Activated naive CD4-positive, alpha-beta T cell treated with anti-CD3 and anti-CD28 coated beads for 36 hours (primary cell): ENCODE data around the gene APOBR. TPM values are rescaled to one million over a fixed set of nuclear protein-coding genes. Genes with fewer than 3 reads are reported as not detected.

ENCODE experiments used
- total RNA-seq, 2 experiments: library from RNA; stranded (reverse); gene quantifications; one replicate each; pipeline ENCODE4 v1.2.3, GENCODE V29; 2021

APOBR gene
- total RNA-seq, 2 experiments from 2014 or later, result 0.72 to 0.77 TPM

Other genes starting within 250 kb of the APOBR start
- gene SBK1, start 202.1 kb upstream of the APOBR start, total RNA-seq, result 1 to 10 TPM; 2.8 to 3.4 TPM
- gene NPIPB6, start 131.1 kb upstream of the APOBR start, total RNA-seq, result 1 to 10 TPM; 2.0 TPM
- gene EIF3CL, start 90.8 kb upstream of the APOBR start, total RNA-seq, result 10 to 100 TPM; 88.3 to 96.9 TPM
- not detected for gene NPIPB7, start 22.3 kb upstream of the APOBR start, total RNA-seq
- gene CLN3, start 2.6 kb upstream of the APOBR start, total RNA-seq, result 10 to 100 TPM in 1 of 2 experiments, 1 to 10 TPM in 1; 9.9 to 10.4 TPM
- gene IL27, start 12.2 kb downstream of the APOBR start, total RNA-seq, result not detected
- not detected for gene NUPR1, start 44.3 kb downstream of the APOBR start, total RNA-seq
- 10 to 100 TPM; 15.9 TPM for gene SGF29, start 59.3 kb downstream of the APOBR start, total RNA-seq
- under 1 TPM; 0.29 to 0.40 TPM for gene SULT1A2, start 102.4 kb downstream of the APOBR start, total RNA-seq
- 10 to 100 TPM in 1 of 2 experiments, 1 to 10 TPM in 1; 9.7 to 10.8 TPM for gene SULT1A1, start 115.4 kb downstream of the APOBR start, total RNA-seq
- gene NPIPB8, start 143.4 kb downstream of the APOBR start, total RNA-seq, result not detected
- 1,000 to 10,000 TPM; 1,095 to 1,121 TPM for gene EIF3C, start 216.8 kb downstream of the APOBR start, total RNA-seq